ENCODE measurements around the gene CPM.
"Not testable (repeated sequence)": the region's sequence is repeated elsewhere in the genome, so short reads cannot be mapped to it uniquely, and the experiment has no call there.

CPM gene

GRCh38 chr12:68825569-68826217 is 107.3 kb downstream of the CPM start:
- DNase-seq (ENCODE audit: low spot score) = no peak

DNA sequence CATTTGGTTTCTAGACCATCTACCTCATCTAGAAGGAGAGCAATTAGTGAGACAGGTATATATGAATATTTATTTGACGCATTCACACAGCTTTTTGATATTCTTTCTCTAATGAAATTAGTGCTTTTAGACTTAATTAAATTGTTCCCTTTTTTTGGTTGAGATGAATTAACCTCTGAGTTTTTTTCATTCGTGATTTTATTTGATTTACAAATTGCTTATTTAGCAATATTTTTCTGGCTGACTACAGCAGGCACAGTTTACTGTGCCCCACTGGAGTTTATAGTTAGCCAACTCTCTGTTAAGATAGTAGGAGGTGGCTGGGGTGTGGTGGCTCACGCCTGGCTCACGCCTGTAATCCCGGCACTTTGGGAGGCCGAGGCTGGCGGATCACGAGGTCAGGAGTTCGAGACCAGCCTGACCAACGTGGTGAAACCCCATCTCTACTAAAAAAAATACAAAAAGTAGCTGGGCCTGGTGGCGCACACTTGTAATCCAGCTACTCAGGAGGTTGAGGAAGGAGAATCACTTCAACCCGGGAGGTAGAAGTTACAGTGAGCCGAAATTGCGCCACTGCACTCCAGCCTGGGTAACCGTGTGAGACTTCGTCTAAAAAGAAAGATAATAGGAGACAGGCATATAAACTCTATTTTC is 108.2 kb downstream of the CPM start:
- DNase-seq (ENCODE audit: low spot score) = no peak

DNA sequence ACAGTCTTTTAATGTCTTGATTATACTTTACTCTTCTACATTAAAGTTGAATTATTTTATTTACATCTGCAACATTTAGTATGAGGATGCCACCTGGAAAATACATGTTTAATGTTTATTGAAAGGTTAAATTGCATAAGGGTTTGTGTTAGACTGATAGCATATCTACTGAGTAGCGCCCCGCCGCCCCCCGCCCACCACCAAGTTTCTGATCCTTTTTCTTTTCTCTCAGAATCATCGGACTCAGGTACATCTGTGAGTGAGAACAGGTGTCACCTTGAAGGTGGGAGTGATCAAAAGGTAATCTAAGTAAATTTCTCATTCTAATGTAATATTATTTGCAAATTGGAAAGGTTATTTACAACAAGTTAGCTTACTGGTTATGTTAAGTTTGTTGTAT is 108.8 kb downstream of the CPM start:
- DNase-seq (ENCODE audit: low spot score) = no peak

DNA sequence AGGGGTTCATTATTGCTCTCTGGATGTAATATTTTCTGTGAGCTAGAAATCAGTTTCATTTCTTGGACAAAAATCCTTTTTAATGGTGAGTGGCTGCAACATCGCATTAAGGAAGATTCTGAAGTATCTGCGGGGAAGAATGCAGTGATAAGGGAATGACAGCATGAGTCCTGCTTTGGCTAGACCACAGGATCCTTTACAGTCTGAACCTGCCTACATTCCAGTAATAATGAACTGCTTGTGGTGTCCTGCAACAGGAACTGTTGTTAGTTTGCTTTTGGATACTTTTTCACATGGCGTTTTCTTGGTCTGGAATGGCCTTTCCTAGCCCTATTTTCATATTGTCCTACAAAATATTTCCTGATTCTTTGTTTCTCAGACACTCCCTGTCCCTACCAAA is 109.3 kb downstream of the CPM start:
- DNase-seq (ENCODE audit: low spot score) = no peak

DNA sequence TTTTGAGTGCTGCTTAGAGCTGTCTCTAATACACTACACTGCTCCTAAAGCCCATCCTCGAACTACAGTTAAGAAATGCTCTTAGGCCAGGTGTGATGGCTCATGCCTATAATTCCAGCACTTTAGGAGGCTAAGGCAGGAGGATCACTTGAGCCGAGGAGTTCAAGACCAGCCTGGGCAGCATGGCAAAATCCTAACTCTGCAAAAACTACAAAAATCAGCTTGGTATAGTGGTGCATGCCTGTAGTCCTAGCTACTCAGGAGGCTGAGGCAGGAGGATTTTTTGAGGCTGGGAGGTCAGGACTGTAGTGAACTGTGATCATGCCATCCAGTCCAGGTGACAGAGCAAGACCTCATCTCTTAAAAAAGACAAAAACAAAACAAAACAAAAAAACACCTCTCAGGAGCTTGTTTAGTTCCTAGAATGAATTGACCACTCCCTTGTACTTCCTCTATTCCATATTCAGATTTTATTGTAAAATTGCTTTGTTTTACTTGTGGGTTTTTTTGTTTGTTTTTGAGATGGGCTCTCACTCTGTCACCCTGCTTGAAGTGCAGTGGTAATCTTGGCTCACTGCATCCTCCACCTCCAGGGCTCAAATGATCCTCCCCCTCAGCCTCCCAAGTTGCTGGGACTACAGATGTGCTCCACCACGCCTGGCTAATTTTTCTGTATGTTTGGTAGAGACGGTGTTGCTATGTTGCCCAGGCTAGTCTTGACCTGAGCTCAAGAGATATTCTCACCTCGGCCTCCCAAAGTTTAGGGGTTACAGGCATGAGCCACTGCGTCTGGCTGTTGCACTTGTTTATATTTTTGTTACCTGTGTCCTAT is 111.4 kb downstream of the CPM start:
- no peak for DNase-seq (ENCODE audit: low spot score)

DNA sequence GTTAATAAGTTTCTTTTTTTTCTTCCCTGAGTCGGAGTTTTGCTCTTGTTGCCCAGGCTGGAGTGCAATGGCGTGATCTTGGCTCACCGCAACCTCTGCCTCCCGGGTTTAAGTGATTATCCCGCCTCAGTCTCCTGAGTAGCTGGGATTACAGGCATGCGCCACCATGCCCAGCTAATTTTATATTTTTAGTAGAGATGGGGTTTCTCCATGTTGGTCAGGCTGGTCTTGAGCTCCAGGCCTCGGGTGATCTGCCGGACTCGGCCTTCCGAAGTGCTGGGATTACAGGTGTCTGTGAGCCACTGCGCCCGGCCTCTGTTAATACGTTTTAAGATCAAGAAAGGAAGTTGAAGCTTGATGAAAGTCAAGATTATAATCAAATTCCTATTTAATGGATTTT is 113.5 kb downstream of the CPM start:
- DNase-seq (ENCODE audit: low spot score) = not testable (repeated sequence)

- DNase-seq (ENCODE audit: low spot score) = no peak
Observed at GRCh38 chr12:68815928-68816800, 116.8 kb downstream of the CPM start.

GRCh38 chr12:68815232-68815927 is 117.6 kb downstream of the CPM start:
- no peak for DNase-seq (ENCODE audit: low spot score)

GRCh38 chr12:68814490-68815231 is 118.3 kb downstream of the CPM start:
- no peak for DNase-seq (ENCODE audit: low spot score)

DNA sequence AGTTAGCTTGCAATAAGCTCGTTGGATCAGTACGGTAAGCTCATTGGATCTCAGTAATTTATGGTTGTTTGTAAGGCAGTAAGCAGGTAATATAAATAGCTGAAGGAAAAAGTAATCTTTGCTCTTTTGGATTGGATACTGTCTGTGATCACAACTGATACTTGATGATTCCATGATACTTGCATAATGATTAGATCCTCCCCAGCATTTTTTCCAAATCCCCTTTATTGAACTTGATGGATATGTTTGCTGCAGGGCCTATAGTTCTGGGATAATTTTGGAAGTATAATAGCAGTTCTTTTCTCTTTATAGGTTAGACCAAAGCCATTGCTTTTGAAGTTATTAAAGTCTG is 119.8 kb downstream of the CPM start:
- no peak for DNase-seq (ENCODE audit: low spot score)

- no peak for DNase-seq (ENCODE audit: low spot score)
Observed at GRCh38 chr12:68812553-68813241, 120.3 kb downstream of the CPM start.

DNA sequence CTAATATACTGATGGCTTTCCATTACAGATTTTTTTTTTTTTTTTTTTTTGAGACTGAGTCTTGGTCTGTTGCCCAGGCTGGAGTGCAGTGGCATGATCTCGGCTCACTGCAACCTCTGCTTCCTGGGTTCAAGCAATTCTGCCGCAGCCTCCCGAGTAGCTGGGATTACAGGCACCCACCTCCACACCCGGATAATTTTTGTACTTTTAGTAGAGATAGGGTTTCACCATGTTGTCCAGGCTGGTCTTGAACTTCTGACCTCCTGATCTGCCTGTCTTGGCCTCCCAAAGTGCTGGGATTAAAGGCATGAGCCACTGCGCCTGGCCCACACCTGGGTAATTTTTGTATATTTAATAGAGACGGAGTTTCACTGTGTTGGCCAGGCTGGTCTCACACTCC is 121.4 kb downstream of the CPM start:
- DNase-seq (ENCODE audit: low spot score) = not testable (repeated sequence)

GRCh38 chr12:68810027-68810389 is 123.0 kb downstream of the CPM start:
- not testable (repeated sequence) for DNase-seq (ENCODE audit: low spot score)

DNA sequence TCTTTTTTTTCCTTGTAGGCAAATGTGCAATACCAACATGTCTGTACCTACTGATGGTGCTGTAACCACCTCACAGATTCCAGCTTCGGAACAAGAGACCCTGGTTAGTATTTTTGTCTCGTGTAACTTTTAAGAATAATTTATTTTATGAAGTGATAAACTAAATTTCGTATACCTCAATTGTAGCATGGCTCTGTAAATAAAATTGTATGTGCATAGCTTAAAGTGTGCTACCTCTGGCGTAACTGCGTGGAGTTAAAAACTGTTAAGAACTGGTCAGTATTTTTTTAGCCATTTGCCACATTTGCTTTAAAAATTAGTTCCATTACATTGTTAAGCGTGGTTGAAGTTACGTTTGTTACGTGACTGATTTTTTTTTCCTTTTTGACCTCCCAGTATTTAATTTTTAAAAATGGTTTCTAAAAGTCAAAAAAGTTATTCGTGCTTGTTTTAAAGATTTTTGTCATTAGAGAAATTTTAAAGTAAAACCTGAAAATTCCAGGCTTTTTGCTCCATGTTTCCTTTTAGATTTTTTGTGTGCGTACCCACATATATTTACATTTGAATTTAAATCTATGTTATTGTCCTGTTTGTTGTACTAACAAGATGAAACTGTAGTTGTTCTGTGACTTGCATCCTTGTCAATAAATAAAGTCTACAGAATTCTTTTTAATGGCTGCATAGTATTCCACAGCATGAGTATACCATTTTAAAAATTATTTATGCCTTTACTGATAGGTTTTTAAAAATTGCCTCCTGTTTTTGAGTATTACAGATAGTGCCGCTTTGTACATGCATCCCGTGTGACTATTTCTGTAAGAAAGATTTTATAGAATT is 123.6 kb downstream of the CPM start:
- no peak for DNase-seq (ENCODE audit: low spot score)

- peak; percentile 79 for DNase-seq (ENCODE audit: low spot score)
Observed at GRCh38 chr12:68808388-68809189, 124.4 kb downstream of the CPM start.

GRCh38 chr12:68807576-68808387 is 125.2 kb downstream of the CPM start, which contains the start of gene MDM2:
Gene MDM2 (plus strand): TSS chr12:68808177. CDS start chr12:68808478, 301 bp downstream.
- DNase-seq (ENCODE audit: low spot score) = peak; percentile 85

GRCh38 chr12:68807274-68807575 is 125.7 kb downstream of the CPM start:
- not testable (repeated sequence) for DNase-seq (ENCODE audit: low spot score)

Data from pons (tissue), 1 donor.